ENCODE results near the gene ST3GAL3. TPM values are rescaled to one million over a fixed set of nuclear protein-coding genes. Genes with fewer than 3 reads are reported as not detected.
"Not testable (repeated sequence)": the region's sequence is repeated elsewhere in the genome, so short reads cannot be mapped to it uniquely, and the experiment has no call there.

ST3GAL3 gene
- total RNA-seq, 2 experiments from 2014 or later: 23.7 to 24.3 TPM

DNA sequence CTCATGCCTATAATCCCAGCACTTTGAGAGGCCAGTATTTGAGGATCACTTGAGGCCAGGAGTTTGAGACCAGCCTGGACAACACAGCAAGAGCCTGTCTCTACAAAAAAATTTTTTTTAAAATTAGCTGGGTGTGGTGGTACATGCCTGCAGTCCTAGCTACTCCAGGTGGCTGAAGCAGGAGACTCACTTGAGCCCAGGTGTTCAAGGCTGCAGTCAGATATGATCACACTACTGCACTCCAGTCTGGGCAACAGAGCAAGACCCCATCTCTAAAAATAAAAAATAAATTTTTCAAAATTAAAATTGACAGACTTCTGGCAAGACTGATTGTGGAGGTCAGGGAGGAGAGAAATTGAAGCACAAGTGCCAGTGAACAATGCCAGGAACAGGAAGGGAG, 60.8 kb downstream of the ST3GAL3 start:
- DNase-seq: no peak
- CTCF ChIA-PET: interaction anchor here (0.7 kb wide), 1 partner anchor 47 kb away, joined by 3 read pairs; no protein-coding TSS in a partner anchor

DNA sequence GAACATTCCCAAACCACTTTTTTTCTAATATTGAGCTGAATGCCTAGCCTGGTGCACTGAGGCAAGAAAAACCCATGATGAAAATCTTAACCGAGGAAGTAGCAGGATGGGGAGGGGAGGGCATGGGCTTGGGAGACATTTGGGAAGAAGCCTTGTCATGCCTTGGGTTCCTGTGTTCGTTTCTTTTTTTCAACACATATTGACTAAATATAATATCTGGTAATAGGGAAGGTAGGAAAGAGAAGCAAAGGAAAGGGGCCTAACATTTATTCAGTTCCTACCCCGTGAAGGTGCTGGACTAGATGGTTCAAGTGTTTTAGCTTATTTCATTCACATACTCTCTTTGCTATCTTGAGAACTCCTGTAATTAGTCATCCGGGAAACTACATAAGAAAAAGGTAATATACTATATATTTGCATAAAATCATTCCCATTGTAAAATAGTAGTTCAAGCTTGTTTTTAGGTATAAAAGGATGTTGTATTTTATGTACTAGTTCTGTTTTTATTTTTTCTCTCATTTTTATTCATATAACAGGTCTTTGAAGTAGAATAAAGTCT, 62.1 kb downstream of the ST3GAL3 start:
- Mint-ChIP-seq H3K4me3 (no peak overlapping the region), H3K36me3 (ENCODE audit: low read depth) (peaks cover 8% of the 10 kb centered on the region), H3K9me3 (no peaks in the 10 kb centered on the region), H3K27ac (no peak overlapping the region), H3K4me1 (no peaks in the 10 kb centered on the region), H3K27me3 (no peaks in the 10 kb centered on the region)
- CTCF ChIA-PET: interaction anchor here (0.7 to 2.3 kb wide), 3 partner anchors 17 to 165 kb away, joined by 3 to 9 read pairs (median 3); partner anchors contain the start of gene ARTN
- DNase-seq: no peak
- POLR2A ChIA-PET: no interaction called here

More for the DNA sequence above, 60.8 kb downstream of the ST3GAL3 start:
- Mint-ChIP-seq H3K36me3 (ENCODE audit: low read depth) (peaks cover 4% of the 10 kb centered on the region), H3K27ac (no peak overlapping the region), H3K4me1 (no peaks in the 10 kb centered on the region), H3K9me3 (no peaks in the 10 kb centered on the region), H3K27me3 (no peaks in the 10 kb centered on the region), H3K4me3 (no peak overlapping the region)
- POLR2A ChIA-PET: no interaction called here

DNA sequence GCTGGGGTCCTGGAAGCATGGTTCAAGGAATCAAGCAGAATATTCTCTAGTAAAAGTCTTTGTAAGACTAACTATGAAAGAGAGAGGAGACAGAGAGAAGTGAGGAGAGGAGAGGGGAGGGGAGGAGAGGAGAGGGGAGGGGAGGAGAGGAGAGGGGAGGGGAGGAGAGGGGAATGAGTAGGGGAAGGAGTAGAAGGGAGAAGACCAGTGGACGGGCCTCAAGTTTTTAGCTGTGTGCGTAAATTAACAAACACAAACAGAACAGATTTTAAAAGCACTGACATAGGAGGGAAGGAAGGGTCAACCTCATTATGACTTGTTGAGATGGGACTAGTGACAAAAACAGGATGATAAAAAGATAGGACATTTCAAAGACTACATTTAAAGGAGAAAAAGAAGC, 62.8 kb downstream of the ST3GAL3 start:
- peaks cover 9% of the 10 kb centered on the region for H3K36me3 Mint-ChIP-seq (ENCODE audit: low read depth)
- ChIA-PET CTCF (interaction anchor here (0.7 to 2.3 kb wide), 4 partner anchors 17 to 176 kb away, joined by 3 to 9 read pairs (median 4); partner anchors contain the start of gene ARTN), POLR2A (no interaction called here)
- H3K4me3 Mint-ChIP-seq: no peak overlapping the region
- H3K27me3 Mint-ChIP-seq: no peaks in the 10 kb centered on the region
- H3K9me3 Mint-ChIP-seq: no peaks in the 10 kb centered on the region
- no peak for DNase-seq
- no peaks in the 10 kb centered on the region for H3K4me1 Mint-ChIP-seq
- H3K27ac Mint-ChIP-seq: no peak overlapping the region

DNA sequence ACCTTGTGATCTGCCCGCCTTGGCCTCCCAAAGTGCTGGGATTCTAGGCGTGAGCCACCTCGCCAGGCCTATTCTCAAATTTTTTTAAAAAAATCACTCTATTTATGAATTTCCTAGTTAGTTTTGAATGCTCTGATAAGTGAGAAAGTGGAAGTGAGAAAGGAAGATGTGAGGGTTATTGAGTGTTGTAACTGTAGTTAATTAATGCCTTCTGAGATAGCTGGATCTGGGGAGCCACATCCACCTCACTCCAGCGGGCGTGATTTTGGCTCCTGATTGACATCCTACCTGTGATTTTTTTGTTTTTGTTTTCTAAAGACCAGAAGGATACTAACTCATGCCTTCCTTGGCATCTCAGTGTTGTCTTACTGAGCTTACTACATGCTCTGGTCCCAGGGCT, 65.6 kb downstream of the ST3GAL3 start:
- H3K27me3 Mint-ChIP-seq: no peaks in the 10 kb centered on the region
- peaks cover 10% of the 10 kb centered on the region for H3K9me3 Mint-ChIP-seq
- H3K4me1 Mint-ChIP-seq: no peaks in the 10 kb centered on the region
- no peak overlapping the region for H3K4me3 Mint-ChIP-seq
- peaks cover 22% of the 10 kb centered on the region for H3K36me3 Mint-ChIP-seq (ENCODE audit: low read depth)
- no peak overlapping the region for H3K27ac Mint-ChIP-seq
- POLR2A ChIA-PET: no interaction called here
- no peak for DNase-seq
- CTCF ChIA-PET: interaction anchor here (2.7 kb wide), 1 partner anchor 9 kb away, joined by 7 read pairs; no protein-coding TSS in a partner anchor

DNA sequence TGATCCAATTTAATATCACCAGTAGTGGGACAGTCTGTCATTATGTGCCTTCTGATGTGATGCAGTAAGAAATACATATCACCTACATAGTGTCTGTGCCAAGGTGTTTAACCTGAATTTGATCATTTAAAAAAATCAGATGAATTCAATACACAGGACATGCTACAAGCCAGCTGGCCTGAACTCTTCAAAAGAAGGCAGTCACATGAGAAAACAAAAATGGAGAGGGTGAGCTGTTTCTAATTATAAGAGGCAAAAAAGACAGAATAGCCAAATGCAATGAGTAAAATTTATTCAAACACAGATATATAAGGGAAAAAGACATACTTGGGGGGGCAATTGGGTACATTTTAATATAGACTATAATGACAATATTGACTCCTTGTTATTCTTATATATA, 66.5 kb downstream of the ST3GAL3 start:
- H3K9me3 Mint-ChIP-seq: peaks cover 13% of the 10 kb centered on the region
- no peaks in the 10 kb centered on the region for H3K27me3 Mint-ChIP-seq
- H3K27ac Mint-ChIP-seq: no peak overlapping the region
- peaks cover under 1% of the 10 kb centered on the region for H3K4me1 Mint-ChIP-seq
- CTCF ChIA-PET: interaction anchor here (0.5 to 2.7 kb wide), 2 partner anchors 10 to 350 kb away, joined by 3 to 7 read pairs; no protein-coding TSS in a partner anchor
- POLR2A ChIA-PET: no interaction called here
- DNase-seq: no peak
- peaks cover 25% of the 10 kb centered on the region for H3K36me3 Mint-ChIP-seq (ENCODE audit: low read depth)
- no peak overlapping the region for H3K4me3 Mint-ChIP-seq

DNA sequence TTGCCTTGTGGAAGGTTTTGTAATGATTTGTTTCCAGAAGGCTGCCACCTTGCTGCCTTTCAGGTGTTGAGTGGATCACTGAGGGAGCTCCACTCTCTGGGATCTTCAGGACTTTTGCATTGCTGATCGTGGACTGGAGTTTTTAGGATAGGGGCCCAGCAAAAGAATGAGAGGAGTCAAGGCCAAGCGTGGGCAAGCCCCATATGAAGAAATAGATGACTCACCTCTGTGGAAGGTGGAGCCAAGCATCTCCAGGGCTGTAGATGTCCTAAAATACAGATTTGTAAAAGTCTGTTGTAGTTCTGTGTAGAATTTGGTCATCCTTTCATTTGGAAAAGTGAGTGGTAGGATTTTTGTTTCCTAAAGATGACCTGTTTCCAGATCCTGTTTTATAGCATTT, 67.0 kb downstream of the ST3GAL3 start:
- Mint-ChIP-seq H3K4me3 (no peak overlapping the region), H3K9me3 (peaks cover 17% of the 10 kb centered on the region), H3K4me1 (peaks cover 6% of the 10 kb centered on the region), H3K27ac (no peak overlapping the region), H3K36me3 (ENCODE audit: low read depth) (peaks cover 31% of the 10 kb centered on the region), H3K27me3 (no peaks in the 10 kb centered on the region)
- ChIA-PET CTCF (interaction anchor here (0.5 to 2.7 kb wide), 4 partner anchors 11 to 350 kb away, joined by 3 to 7 read pairs (median 4); no protein-coding TSS in a partner anchor), POLR2A (interaction anchor here (0.6 kb wide), 1 partner anchor 1566 kb away, joined by 10 read pairs; the partner anchor contains the start of gene TOE1)
- DNase-seq: no peak

DNA sequence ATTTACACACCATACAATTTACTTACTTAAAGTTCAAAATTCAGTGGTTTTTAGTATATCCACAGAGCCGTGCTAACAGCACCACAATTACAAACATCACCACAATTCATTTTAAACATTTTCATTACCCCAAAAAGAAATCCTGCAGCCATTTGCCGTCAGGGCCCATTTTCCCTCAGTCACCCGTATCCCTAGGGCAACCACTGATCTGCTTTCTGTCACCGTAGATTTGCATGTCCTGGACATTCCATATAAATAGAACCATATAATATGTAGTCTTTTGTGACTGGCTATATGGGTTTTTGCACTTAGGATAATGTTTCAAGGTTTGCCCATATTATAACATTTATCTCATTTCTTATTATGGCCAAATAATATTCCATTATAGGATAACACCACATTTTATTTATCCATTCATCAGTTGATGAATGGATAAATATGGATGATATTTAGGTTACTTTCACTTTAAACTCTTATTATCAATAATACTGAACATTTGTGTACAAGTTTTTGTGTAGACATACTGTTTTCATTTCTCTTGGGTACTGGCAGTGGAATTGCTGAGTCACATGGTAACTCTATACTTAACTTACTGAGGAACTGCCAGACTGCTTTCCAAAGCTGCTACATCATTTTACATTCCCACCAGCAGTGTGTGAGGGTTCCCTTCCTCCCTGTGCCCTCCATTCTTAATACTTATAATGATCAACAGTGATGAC, 68.9 kb downstream of the ST3GAL3 start:
- ChIA-PET CTCF (no interaction called here), POLR2A (no interaction called here)
- Mint-ChIP-seq H3K27ac (no peak overlapping the region), H3K4me1 (peaks cover 21% of the 10 kb centered on the region), H3K4me3 (no peak overlapping the region), H3K9me3 (peaks cover 33% of the 10 kb centered on the region), H3K27me3 (no peaks in the 10 kb centered on the region), H3K36me3 (ENCODE audit: low read depth) (peaks cover 45% of the 10 kb centered on the region)
- no peak for DNase-seq

DNA sequence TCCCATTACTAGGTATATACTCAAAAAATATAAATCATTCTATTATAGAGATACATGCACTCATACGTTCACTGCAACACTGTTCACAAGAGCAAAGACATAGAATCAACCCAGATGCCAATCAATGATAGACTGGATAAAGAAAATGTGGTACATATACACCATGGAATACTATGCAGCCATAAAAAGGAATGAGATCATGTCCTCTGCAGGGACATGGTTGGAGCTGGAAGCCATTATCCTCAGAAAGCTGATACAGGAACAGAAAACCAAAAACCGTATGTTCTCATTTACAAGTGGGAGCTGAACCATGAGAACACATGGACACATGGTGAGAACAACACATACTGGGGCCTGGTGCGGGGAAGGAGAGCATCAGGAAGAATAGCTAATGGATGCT, 70.6 kb downstream of the ST3GAL3 start:
- H3K27ac Mint-ChIP-seq, DNase-seq, CTCF ChIA-PET, H3K4me3 Mint-ChIP-seq, POLR2A ChIA-PET, H3K27me3 Mint-ChIP-seq: not testable (repeated sequence)
- peaks cover 33% of the 10 kb centered on the region for H3K9me3 Mint-ChIP-seq
- peaks cover 21% of the 10 kb centered on the region for H3K4me1 Mint-ChIP-seq
- H3K36me3 Mint-ChIP-seq (ENCODE audit: low read depth): peaks cover 51% of the 10 kb centered on the region

DNA sequence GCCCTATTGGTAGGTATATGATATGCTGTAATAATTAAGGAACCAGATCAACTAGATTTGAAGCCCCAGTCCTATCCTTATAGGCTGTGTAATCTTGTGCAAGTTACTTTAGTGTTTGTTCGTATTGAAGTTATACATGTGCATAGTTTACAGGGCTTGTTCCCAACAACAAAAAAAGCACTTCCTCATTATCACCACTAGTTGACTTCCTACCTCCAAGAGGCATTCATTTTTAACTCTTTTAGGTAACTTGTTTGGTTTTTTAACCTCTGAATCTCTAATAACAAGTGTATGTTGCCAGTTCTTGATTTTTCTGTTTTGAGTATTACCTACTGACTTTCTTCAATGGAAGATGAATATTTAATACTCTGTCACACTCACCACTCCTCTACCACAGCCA, 71.9 kb downstream of the ST3GAL3 start:
- POLR2A ChIA-PET: no interaction called here
- Mint-ChIP-seq H3K36me3 (ENCODE audit: low read depth) (peaks cover 48% of the 10 kb centered on the region), H3K4me1 (peaks cover 29% of the 10 kb centered on the region), H3K27ac (peak overlapping the region; percentile 47), H3K4me3 (no peak overlapping the region), H3K27me3 (no peaks in the 10 kb centered on the region), H3K9me3 (peaks cover 33% of the 10 kb centered on the region)
- DNase-seq: no peak
- CTCF ChIA-PET: interaction anchor here (0.9 kb wide), 1 partner anchor 14 kb away, joined by 3 read pairs; no protein-coding TSS in a partner anchor

DNA sequence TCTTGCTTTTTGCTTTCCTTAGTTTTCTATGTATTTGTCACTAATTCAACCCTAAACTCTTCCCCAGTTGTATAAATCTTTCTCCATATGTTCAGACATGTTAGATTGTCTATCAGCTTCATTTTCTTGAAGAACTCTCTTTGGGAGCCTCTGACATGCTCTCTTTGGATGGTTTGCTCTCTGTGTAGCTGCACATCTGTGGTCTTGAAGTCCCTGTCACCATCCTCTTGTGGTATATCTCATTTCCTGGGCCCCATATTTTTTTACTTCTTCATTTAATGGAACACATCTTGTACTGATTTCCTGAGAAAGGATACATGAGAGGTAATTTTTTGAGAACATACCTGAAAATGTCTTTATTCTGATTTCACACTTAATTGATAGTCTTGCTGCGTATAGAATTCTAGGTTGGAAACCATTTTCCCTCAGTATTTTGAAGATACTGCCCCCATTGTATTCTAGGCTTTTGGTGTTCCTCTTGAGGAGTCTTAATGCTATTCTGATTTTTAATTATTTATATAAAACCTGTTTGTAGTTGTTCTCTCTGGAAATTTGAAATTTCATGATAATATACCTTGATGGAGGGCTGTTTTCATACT, 72.6 kb downstream of the ST3GAL3 start:
- Mint-ChIP-seq H3K9me3 (peaks cover 33% of the 10 kb centered on the region), H3K36me3 (ENCODE audit: low read depth) (peaks cover 47% of the 10 kb centered on the region), H3K4me1 (peaks cover 29% of the 10 kb centered on the region), H3K27ac (peak overlapping the region; percentile 47), H3K27me3 (no peaks in the 10 kb centered on the region), H3K4me3 (no peak overlapping the region)
- CTCF ChIA-PET: no interaction called here
- POLR2A ChIA-PET: no interaction called here
- peak; percentile 9 for DNase-seq

DNA sequence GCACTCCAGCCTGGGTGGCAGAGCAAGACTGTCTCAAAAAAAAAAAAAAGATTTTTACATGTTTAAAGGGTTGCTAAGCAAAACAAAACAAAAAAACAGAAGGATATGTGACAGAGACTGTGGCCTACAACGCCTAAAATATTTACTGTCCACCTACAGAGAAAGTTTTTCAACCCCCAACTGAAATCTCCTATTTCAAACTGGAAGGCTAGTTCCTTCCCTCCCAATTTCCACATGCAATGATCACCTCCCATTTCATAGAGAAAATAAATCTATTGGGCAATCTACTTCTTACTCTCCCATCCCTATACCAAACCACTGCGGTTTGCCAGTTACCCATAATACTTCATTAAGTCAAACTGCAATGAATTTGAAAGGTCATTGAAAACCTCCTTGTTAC, 74.2 kb downstream of the ST3GAL3 start:
- Mint-ChIP-seq H3K9me3 (peaks cover 33% of the 10 kb centered on the region), H3K27me3 (no peaks in the 10 kb centered on the region)
- POLR2A ChIA-PET: interaction anchor here (0.8 kb wide), 1 partner anchor 134 kb away, joined by 3 read pairs; no protein-coding TSS in a partner anchor

DNA sequence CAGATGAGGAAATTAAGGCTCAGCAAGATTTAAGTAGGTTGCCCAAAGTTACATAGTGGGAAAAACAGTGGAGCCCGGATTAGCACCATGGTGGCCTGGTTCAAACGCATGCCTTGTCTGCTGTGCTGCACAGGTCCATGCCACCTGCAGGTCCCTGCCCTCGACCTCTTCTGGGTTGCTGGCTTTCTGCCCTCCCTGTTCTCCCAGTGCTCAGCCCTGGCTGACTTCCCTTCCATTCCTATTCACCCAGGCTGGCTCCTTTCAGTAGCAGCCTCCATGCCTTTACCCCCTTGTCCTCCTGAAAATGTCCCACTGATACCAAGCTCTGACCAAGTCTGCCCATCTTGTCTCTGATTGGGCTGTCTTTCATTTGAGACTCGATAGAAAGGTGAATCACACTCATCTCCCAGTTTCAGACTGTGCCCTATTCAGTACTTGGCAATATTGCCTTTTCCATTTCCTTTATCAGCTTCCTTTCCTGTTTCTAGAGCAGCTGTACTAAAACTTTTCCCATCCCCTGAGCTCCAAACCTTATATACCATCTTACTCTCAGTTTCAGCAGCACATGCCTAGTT, 75.8 kb downstream of the ST3GAL3 start:
- H3K4me1 Mint-ChIP-seq: peaks cover 29% of the 10 kb centered on the region
- H3K4me3 Mint-ChIP-seq: no peak overlapping the region
- POLR2A ChIA-PET: no interaction called here
- DNase-seq: no peak
- CTCF ChIA-PET: interaction anchor here (0.7 to 1.0 kb wide), 4 partner anchors 11 to 20 kb away, joined by 3 read pairs; no protein-coding TSS in a partner anchor
- H3K27me3 Mint-ChIP-seq: no peaks in the 10 kb centered on the region
- peaks cover 21% of the 10 kb centered on the region for H3K9me3 Mint-ChIP-seq
- no peak overlapping the region for H3K27ac Mint-ChIP-seq
- peaks cover 32% of the 10 kb centered on the region for H3K36me3 Mint-ChIP-seq (ENCODE audit: low read depth)

More for the DNA sequence above, 74.2 kb downstream of the ST3GAL3 start:
- DNase-seq: no peak
- Mint-ChIP-seq H3K4me3 (no peak overlapping the region), H3K4me1 (peaks cover 29% of the 10 kb centered on the region), H3K36me3 (ENCODE audit: low read depth) (peaks cover 43% of the 10 kb centered on the region), H3K27ac (no peak overlapping the region)
- CTCF ChIA-PET: interaction anchor here (0.6 kb wide), 1 partner anchor 8 kb away, joined by 3 read pairs; no protein-coding TSS in a partner anchor
